ENCODE results near the gene XRRA1.
A peak's percentile ranks its signal among the peaks of the same experiment; 100 is the strongest.
"Not testable (repeated sequence)": the region's sequence is repeated elsewhere in the genome, so short reads cannot be mapped to it uniquely, and the experiment has no call there.

The XRRA1 gene

DNA sequence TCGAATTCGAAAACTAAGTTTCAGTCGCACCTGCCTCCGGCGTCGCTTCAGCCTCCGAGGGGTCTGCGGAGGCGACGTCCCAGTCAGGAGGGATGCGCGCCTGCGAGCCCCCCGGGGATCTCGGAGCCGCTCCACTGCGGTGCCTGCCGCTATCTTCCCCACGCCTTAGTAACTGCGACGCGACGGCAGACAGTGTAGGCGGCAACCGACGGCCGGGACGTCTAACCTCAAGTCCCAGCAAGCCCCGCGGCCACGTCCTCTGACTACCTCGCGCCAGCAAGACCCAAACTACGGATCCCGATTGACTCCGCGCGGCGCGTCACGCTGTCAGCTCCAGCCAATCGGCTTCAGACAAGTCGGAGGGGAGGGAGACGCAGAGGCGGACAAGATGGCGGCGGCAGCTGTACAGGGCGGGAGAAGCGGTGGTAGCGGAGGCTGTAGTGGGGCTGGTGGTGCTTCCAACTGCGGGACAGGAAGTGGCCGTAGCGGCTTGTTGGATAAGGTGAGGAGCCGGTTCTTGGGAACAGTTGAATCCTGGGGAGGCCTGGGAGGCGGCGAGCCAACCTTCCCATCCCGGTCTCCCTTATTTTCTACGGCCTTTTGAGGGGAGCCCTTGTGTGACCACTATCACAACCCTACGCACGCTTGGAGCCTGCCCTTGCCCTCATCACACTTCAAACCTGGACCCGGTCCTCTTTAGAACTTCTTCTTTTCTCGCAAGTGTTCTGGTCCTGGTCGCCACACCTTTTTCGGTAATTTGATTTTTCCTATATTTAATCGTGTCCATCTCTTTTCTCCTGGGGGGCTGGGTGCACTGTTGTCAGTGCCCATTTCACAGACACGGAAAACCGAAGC lies at the start of gene XRRA1, which contains the start of gene SPCS2:
Gene XRRA1, minus strand, starts transcription at position 194 of the 855 bp plus-strand sequence. CDS start 8,213 bp downstream, outside the sequence.
Gene SPCS2, plus strand, starts transcription at position 369 of the 855 bp plus-strand sequence. Its CDS starts 20 bp downstream, at position 389.
- peak; percentile 90 to 98 (median 97) for DNase-seq (ENCODE audit: low read depth in 3 of 3)

- no peak for DNase-seq (ENCODE audit: low read depth in 3 of 3)
Measured at GRCh38 chr11:74992852-74993251, 44.0 kb upstream of the XRRA1 start.

GRCh38 chr11:74990941-74991340 lies 42.0 kb upstream of the XRRA1 start:
- no peak for DNase-seq (ENCODE audit: low read depth in 3 of 3)

DNA sequence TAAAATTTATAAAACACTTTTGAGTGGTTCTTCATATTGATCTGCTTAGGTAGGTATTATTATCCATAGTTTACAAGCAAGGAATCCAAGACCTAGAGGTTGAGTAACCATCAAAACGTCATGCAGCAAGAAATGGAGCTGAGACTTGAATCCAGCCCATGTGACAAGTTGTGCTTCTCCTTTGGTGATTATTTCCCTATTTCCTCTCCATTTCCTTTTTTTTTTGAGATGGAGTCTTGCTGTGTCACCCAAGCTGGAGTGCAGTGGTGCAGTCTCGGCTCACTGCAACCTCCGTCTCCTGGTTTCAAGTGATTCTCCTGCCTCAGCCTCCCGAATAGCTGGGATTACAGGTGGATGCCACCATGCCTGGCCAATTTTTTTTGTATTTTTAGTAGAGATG lies 41.3 kb upstream of the XRRA1 start:
- DNase-seq (ENCODE audit: low read depth in 3 of 3), result not testable (repeated sequence)

- no peak for DNase-seq (ENCODE audit: low read depth in 3 of 3)
Measured at GRCh38 chr11:74989260-74989638, 40.4 kb upstream of the XRRA1 start.

GRCh38 chr11:74988541-74989259 lies 39.8 kb upstream of the XRRA1 start, which contains the start of gene NEU3:
NEU3 (plus strand) TSS chr11:74988933; CDS start chr11:74989061, 128 bp downstream.
- DNase-seq (ENCODE audit: low read depth in 3 of 3), result peak; percentile 66 to 78 (median 74)

GRCh38 chr11:74984730-74985129 lies 35.8 kb upstream of the XRRA1 start:
- no peak for DNase-seq (ENCODE audit: low read depth in 3 of 3)

DNA sequence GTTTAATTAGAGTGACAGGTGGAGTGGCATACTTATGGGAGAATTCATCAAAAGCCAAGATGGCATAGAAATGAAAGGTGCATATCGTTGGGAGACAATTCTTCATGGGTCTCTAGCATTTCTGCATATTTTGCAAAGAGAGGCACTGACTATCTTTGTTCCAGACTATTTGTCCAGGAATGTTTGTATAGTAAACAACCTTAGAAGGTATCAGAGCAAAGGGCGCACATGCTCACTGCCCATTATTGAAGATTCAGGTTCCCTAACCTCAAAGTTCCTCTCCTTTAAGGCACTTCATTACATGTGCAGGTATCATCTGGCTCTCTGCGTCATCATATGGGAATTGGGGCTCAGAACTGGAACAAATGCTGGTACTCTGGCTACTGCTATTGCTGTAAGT lies 35.2 kb upstream of the XRRA1 start:
- no peak for DNase-seq (ENCODE audit: low read depth in 3 of 3)

GRCh38 chr11:74981888-74982287 lies 33.0 kb upstream of the XRRA1 start:
- no peak for DNase-seq (ENCODE audit: low read depth in 3 of 3)

GRCh38 chr11:74980634-74981033 lies 31.7 kb upstream of the XRRA1 start:
- DNase-seq (ENCODE audit: low read depth in 3 of 3), result no peak

GRCh38 chr11:74978041-74978440 lies 29.1 kb upstream of the XRRA1 start:
- no peak for DNase-seq (ENCODE audit: low read depth in 3 of 3)

- DNase-seq (ENCODE audit: low read depth in 3 of 3), result no peak
Measured at GRCh38 chr11:74971424-74971823, 22.5 kb upstream of the XRRA1 start.

- DNase-seq (ENCODE audit: low read depth in 3 of 3), result no peak
Measured at GRCh38 chr11:74970852-74971395, 22.0 kb upstream of the XRRA1 start.

- DNase-seq (ENCODE audit: low read depth in 3 of 3), result no peak
Measured at GRCh38 chr11:74966651-74967050, 17.8 kb upstream of the XRRA1 start.

DNA sequence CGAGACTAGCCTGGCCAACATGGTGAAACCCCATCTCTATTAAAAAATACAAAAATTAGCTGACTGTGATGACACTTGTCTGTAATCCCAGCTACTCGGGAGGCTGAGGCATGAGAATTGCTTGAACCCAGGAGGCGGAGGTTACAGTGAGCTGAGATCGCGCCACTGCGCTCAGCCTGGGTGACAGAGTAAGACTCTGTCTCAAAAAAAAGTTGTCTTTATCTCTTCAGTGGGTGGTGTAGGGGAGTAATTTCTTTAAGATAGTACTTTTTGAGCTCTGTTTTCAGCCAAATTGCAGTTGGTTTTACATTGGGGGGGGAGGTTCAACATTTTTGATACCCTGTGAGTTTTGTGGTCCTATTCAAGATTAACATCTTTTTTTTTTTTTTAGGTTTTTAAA lies 11.2 kb upstream of the XRRA1 start:
- not testable (repeated sequence) for DNase-seq (ENCODE audit: low read depth in 3 of 3)

DNA sequence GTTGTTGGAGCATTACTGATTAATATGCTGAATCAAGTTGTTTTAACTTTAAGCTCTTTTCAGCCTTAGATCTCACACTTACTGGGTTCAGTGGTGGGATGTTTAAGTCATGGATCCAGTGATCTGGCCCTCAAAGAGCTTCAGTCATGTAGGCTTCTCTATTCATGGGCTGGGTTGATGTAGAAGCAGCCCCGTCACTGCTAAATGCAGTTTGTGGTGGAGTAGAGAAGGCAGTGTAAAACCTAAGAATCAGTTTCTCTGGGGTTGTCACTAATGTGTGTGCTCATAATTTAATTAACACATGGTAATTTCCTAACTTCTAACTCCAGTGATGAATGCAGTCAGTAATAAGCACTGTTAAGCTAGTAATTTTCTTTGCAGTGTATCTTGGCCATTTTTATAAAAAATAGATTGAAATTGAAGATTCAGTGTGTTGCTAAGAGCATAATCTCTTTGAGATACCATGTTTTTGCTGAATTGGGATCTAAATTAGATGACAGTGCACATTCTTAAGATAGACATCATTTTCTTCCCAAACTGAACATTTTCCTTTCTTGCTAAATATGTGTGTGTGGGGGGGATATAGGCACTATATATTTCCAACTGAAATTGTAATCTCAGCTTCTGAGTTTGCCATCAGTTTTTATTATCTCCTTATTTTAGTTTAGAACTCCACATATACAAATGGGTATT lies 9.2 kb upstream of the XRRA1 start:
- DNase-seq (ENCODE audit: low read depth in 3 of 3), result no peak

- DNase-seq (ENCODE audit: low read depth in 3 of 3), result no peak
Measured at GRCh38 chr11:74956397-74957015, 7.6 kb upstream of the XRRA1 start.

- no peak for DNase-seq (ENCODE audit: low read depth in 3 of 3)
Measured at GRCh38 chr11:74954199-74954598, 5.3 kb upstream of the XRRA1 start.

DNA sequence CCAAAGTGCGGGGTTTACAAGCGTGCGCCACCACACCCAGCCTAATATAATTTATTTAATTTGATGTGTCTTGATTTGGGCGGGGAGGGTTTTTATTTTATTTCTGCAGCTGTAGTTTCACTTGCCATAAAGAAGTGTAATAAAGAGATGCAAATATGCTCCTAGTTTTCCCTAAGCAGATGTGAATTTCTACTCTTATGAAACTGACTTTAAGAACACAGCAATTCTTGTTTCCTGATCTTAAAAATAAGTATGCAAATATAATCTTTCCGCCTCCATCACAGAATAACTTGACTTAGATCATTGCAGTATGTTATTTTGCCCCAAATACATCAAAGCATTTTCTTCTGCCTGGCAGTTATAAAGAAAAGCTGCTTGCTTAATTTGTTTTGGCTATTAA lies 4.6 kb upstream of the XRRA1 start:
- DNase-seq (ENCODE audit: low read depth in 3 of 3), result no peak

- DNase-seq (ENCODE audit: low read depth in 3 of 3), result no peak
Measured at GRCh38 chr11:74952752-74953151, 3.9 kb upstream of the XRRA1 start.

- DNase-seq (ENCODE audit: low read depth in 3 of 3), result no peak
Measured at GRCh38 chr11:74951226-74951625, 2.3 kb upstream of the XRRA1 start.

Data from stimulated activated CD4-positive, alpha-beta T cell treated with anti-CD3 and anti-CD28 coated beads, TNF-alpha, amount 100 ng/mL, for 4 hours (primary cell).